ENCODE results near the gene BOD1. TPM values are rescaled to one million over a fixed set of nuclear protein-coding genes. Genes with fewer than 3 reads are reported as not detected.

Gene BOD1
- total and polyA plus RNA-seq, 2 donors (not counting 1 experiment from before 2014, with no cell fraction given) = 60.7 to 86.9 TPM

- no peak overlapping the region for H2AFZ ChIP-seq (ENCODE audit: low read length)
- H3K4me2 ChIP-seq (ENCODE audit: extremely low read depth, insufficient read depth, low read length) = no peak overlapping the region
- H3K4me1 ChIP-seq (ENCODE audit: control insufficient read depth, extremely low read depth, insufficient read depth, low read length) = no peaks in the 10 kb centered on the region
- H3K36me3 ChIP-seq (ENCODE audit: control insufficient read depth, insufficient read depth, low read length) = no peaks in the 10 kb centered on the region
- no peaks in the 10 kb centered on the region for H3K9me3 ChIP-seq (ENCODE audit: control insufficient read depth, insufficient read depth, low read depth, low read length)
- TF ChIP-seq CTCF (conservative IDR thresholded peaks at IDR 0.05 in 1 of 2, IDR thresholded peaks at IDR 0.05 in 1 of 2; ENCODE audit: low read depth in 1 of 2, low read length in 2 of 2) (no peak), EZH2 (IDR thresholded peaks at IDR 0.05; ENCODE audit: low read length, missing control alignments) (no peak)
- no peaks in the 10 kb centered on the region for H3K27me3 ChIP-seq (ENCODE audit: control insufficient read depth, insufficient read depth, low read length)
- no peak overlapping the region for H3K4me3 ChIP-seq (replicated peaks in 1 of 4; ENCODE audit: control extremely low read depth in 1 of 4, insufficient read depth in 1 of 4, low read depth in 3 of 4, low read length in 4 of 4)
- no peaks in the 10 kb centered on the region for H4K20me1 ChIP-seq (ENCODE audit: control insufficient read depth, extremely low read depth, insufficient read depth, low read length)
- H3K9ac ChIP-seq (ENCODE audit: insufficient read depth, low read length) = no peak overlapping the region
- no peak overlapping the region for H3K27ac ChIP-seq (ENCODE audit: insufficient read depth, low read length)
- H3K79me2 ChIP-seq (ENCODE audit: control insufficient read depth, insufficient read depth, low read length) = no peaks in the 10 kb centered on the region
- no peak for DNase-seq (ENCODE audit: low read depth in 2 of 2)
These were observed 37.5 kb upstream of the BOD1 start for GRCh38 chr5:173653822-173654523.

GRCh38 chr5:173648308-173648866 lies 31.9 kb upstream of the BOD1 start:
- H3K79me2 ChIP-seq (ENCODE audit: control insufficient read depth, insufficient read depth, low read length) = no peaks in the 10 kb centered on the region
- no peaks in the 10 kb centered on the region for H3K4me1 ChIP-seq (ENCODE audit: control insufficient read depth, extremely low read depth, insufficient read depth, low read length)
- no peak overlapping the region for H3K4me2 ChIP-seq (ENCODE audit: extremely low read depth, insufficient read depth, low read length)
- no peak for TF ChIP-seq CTCF (conservative IDR thresholded peaks at IDR 0.05 in 1 of 2, IDR thresholded peaks at IDR 0.05 in 1 of 2; ENCODE audit: low read depth in 1 of 2, low read length in 2 of 2)
- TF ChIP-seq EZH2 (IDR thresholded peaks at IDR 0.05; ENCODE audit: low read length, missing control alignments) = no peak
- no peaks in the 10 kb centered on the region for H3K27me3 ChIP-seq (ENCODE audit: control insufficient read depth, insufficient read depth, low read length)
- H3K9ac ChIP-seq (ENCODE audit: insufficient read depth, low read length) = no peak overlapping the region
- no peak overlapping the region for H2AFZ ChIP-seq (ENCODE audit: low read length)
- no peaks in the 10 kb centered on the region for H3K9me3 ChIP-seq (ENCODE audit: control insufficient read depth, insufficient read depth, low read depth, low read length)
- H3K36me3 ChIP-seq (ENCODE audit: control insufficient read depth, insufficient read depth, low read length) = no peaks in the 10 kb centered on the region
- no peak for DNase-seq (ENCODE audit: low read depth in 2 of 2)
- no peak overlapping the region for H3K27ac ChIP-seq (ENCODE audit: insufficient read depth, low read length)
- no peak overlapping the region for H3K4me3 ChIP-seq (replicated peaks in 1 of 4; ENCODE audit: control extremely low read depth in 1 of 4, insufficient read depth in 1 of 4, low read depth in 3 of 4, low read length in 4 of 4)
- H4K20me1 ChIP-seq (ENCODE audit: control insufficient read depth, extremely low read depth, insufficient read depth, low read length) = no peaks in the 10 kb centered on the region

GRCh38 chr5:173646692-173647091 lies 30.2 kb upstream of the BOD1 start:
- Histone ChIP-seq H4K20me1 (ENCODE audit: control insufficient read depth, extremely low read depth, insufficient read depth, low read length) (no peaks in the 10 kb centered on the region), H3K4me3 (replicated peaks in 1 of 4; ENCODE audit: control extremely low read depth in 1 of 4, insufficient read depth in 1 of 4, low read depth in 3 of 4, low read length in 4 of 4) (no peak overlapping the region), H3K4me1 (ENCODE audit: control insufficient read depth, extremely low read depth, insufficient read depth, low read length) (no peaks in the 10 kb centered on the region), H3K27ac (ENCODE audit: insufficient read depth, low read length) (no peak overlapping the region), H3K36me3 (ENCODE audit: control insufficient read depth, insufficient read depth, low read length) (no peaks in the 10 kb centered on the region), H3K9ac (ENCODE audit: insufficient read depth, low read length) (no peak overlapping the region), H3K79me2 (ENCODE audit: control insufficient read depth, insufficient read depth, low read length) (no peaks in the 10 kb centered on the region), H2AFZ (ENCODE audit: low read length) (no peak overlapping the region), H3K4me2 (ENCODE audit: extremely low read depth, insufficient read depth, low read length) (no peak overlapping the region), H3K27me3 (ENCODE audit: control insufficient read depth, insufficient read depth, low read length) (no peaks in the 10 kb centered on the region), H3K9me3 (ENCODE audit: control insufficient read depth, insufficient read depth, low read depth, low read length) (no peaks in the 10 kb centered on the region)
- no peak for DNase-seq (ENCODE audit: low read depth in 2 of 2)
- TF ChIP-seq EZH2 (IDR thresholded peaks at IDR 0.05; ENCODE audit: low read length, missing control alignments) = no peak
- no peak for TF ChIP-seq CTCF (conservative IDR thresholded peaks at IDR 0.05 in 1 of 2, IDR thresholded peaks at IDR 0.05 in 1 of 2; ENCODE audit: low read depth in 1 of 2, low read length in 2 of 2)
